HCT116 (cell line): ENCODE results near the gene PSTPIP2.

Experiments
- CTCF ChIP-seq, 3 experiments: fragments of 200-600 bp in 1 of 3; sonication (generic) in 1 of 3; IDR thresholded peaks in 2 of 3; conservative IDR thresholded peaks in 1 of 3; 2 replicates each; pipeline ENCODE4 v1.5.1; 2012 to 2017; ENCODE audit warnings: low read depth in 2 of 3, low read length in 2 of 3, antibody characterized with exemption in 1 of 3, borderline replicate concordance in 1 of 3, control low read depth in 1 of 3, mild to moderate bottlenecking in 1 of 3, mixed read lengths in 1 of 3, mixed run types in 1 of 3, moderate library complexity in 1 of 3; ENCODE audit not compliant: insufficient read depth in 1 of 3
- POLR2A ChIP-seq: IDR thresholded peaks from 2 replicates; pipeline ENCODE4 v1.7.0; 2011; ENCODE audit warnings: borderline replicate concordance; ENCODE audit not compliant: insufficient read depth, insufficient read length; ENCODE audit errors: extremely low read depth

- TF ChIP-seq CTCF (IDR thresholded peaks at IDR 0.05 in 2 of 3, conservative IDR thresholded peaks at IDR 0.05 in 1 of 3; ENCODE audit: borderline replicate concordance in 1 of 3, insufficient read depth in 1 of 3, low read depth in 2 of 3, low read length in 2 of 3) (no peak), POLR2A (no peak)
Observed at GRCh38 chr18:46009125-46009840, 62.8 kb downstream of the PSTPIP2 start.
